Vagina (tissue), 2 donors: ENCODE results near the gene CUTC.

ENCODE experiments used
- POLR2A ChIP-seq, 2 donors: fragments of 450-650 bp; IDR thresholded peaks; one replicate each; pipeline ENCODE4 v1.6.1; 2017; ENCODE audit warnings: antibody characterized with exemption in 2 of 2, mild to moderate bottlenecking in 2 of 2, moderate library complexity in 2 of 2
- POLR2AphosphoS5 ChIP-seq, 2 donors: sonication (generic); formaldehyde crosslinking; IDR thresholded peaks; one replicate each; pipeline ENCODE4 v1.9.0; 2017; ENCODE audit warnings: antibody characterized with exemption in 2 of 2, mild to moderate bottlenecking in 2 of 2, low read depth in 1 of 2; ENCODE audit not compliant: insufficient read depth in 1 of 2
- TF ChIP-seq, protein P1 (sequence below), 3 experiments: fragments of 450-650 bp in 2 of 3; fragments of 200-600 bp in 1 of 3; sonication (generic) in 1 of 3; IDR thresholded peaks; one replicate each; pipeline ENCODE4 v1.5.1; 2017 to 2019; ENCODE audit warnings: antibody characterized with exemption in 3 of 3, mild to moderate bottlenecking in 2 of 3, moderate library complexity in 2 of 3

GRCh38 chr10:99733366-99733765, 1.3 kb downstream of the CUTC start:
- TF ChIP-seq, protein P1, sequence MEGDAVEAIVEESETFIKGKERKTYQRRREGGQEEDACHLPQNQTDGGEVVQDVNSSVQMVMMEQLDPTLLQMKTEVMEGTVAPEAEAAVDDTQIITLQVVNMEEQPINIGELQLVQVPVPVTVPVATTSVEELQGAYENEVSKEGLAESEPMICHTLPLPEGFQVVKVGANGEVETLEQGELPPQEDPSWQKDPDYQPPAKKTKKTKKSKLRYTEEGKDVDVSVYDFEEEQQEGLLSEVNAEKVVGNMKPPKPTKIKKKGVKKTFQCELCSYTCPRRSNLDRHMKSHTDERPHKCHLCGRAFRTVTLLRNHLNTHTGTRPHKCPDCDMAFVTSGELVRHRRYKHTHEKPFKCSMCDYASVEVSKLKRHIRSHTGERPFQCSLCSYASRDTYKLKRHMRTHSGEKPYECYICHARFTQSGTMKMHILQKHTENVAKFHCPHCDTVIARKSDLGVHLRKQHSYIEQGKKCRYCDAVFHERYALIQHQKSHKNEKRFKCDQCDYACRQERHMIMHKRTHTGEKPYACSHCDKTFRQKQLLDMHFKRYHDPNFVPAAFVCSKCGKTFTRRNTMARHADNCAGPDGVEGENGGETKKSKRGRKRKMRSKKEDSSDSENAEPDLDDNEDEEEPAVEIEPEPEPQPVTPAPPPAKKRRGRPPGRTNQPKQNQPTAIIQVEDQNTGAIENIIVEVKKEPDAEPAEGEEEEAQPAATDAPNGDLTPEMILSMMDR (IDR thresholded peaks at IDR 0.05): no peak
- no peak for TF ChIP-seq POLR2AphosphoS5 (IDR thresholded peaks at IDR 0.05; ENCODE audit: insufficient read depth in 1 of 2, low read depth in 1 of 2)
- no peak for TF ChIP-seq POLR2A (IDR thresholded peaks at IDR 0.05)
